ENCODE results near the gene CENPN.

Gene CENPN

DNA sequence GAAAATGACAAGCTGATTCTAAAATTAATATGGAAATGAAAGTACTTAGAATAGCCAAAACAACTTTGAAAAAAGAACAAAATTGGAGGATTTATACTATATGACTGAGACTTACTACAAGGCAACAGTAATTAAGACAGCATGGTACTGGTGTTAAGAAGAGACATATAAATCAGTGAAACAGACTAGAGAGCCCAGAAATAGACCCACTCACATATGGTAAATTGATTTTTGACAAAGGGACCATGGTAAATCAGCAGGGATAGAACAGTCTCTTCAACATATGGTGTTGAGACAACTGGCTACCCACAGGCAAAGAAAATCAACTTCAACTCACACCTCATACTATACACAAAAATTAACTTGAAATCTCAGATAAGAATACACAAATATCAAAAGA, 13.2 kb upstream of the CENPN start:
- no peak for DNase-seq (ENCODE audit: low spot score)
- TF ChIP-seq, protein P1, sequence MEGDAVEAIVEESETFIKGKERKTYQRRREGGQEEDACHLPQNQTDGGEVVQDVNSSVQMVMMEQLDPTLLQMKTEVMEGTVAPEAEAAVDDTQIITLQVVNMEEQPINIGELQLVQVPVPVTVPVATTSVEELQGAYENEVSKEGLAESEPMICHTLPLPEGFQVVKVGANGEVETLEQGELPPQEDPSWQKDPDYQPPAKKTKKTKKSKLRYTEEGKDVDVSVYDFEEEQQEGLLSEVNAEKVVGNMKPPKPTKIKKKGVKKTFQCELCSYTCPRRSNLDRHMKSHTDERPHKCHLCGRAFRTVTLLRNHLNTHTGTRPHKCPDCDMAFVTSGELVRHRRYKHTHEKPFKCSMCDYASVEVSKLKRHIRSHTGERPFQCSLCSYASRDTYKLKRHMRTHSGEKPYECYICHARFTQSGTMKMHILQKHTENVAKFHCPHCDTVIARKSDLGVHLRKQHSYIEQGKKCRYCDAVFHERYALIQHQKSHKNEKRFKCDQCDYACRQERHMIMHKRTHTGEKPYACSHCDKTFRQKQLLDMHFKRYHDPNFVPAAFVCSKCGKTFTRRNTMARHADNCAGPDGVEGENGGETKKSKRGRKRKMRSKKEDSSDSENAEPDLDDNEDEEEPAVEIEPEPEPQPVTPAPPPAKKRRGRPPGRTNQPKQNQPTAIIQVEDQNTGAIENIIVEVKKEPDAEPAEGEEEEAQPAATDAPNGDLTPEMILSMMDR (IDR thresholded peaks at IDR 0.05; ENCODE audit: borderline replicate concordance, control extremely low read depth, extremely low read depth, insufficient read depth, missing control alignments) = no peak
- in situ Hi-C loops (cut with MboI; ENCODE audit: low sequenced_read_pairs, unreplicated experiment) = no loop called here

DNA sequence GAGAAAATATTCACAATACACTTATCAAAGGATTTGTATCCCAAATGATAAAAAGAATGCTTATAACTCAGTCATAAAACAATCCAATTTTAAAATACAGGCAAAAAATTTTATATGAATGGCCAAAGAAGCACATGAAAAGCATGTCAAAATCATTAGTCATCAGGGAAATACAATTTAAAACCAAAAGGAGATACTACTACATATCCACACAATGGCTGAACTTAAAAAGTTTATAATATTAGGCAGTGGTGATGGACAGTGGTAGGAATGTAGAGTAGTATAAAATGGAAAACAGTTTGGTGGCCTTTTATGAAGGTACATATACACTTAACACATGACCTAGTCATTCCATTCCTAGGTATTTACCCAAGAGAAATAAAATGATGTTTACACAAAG, 12.6 kb upstream of the CENPN start:
- in situ Hi-C loops (cut with MboI; ENCODE audit: low sequenced_read_pairs, unreplicated experiment) = no loop called here

DNA sequence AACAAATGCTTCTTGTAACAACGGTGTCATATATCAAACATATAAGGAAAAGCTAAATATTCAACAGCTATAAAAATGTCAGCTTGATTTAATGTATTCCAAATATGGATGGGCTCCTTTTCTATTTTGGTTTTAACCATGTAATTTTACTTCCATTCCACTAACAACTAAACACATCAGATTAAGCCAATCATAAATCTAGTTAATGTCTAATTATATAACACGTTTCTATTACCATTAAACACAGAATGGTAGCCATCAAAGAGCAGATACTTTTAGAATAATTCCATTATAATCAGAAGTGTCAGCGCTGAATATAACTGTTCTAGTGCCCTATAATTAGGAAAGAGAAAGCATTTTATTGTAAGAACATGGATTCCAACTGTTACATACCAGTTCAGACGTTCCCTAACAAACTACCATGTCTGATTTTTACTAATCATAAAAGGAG, 10.3 kb upstream of the CENPN start:
- TF ChIP-seq, protein P1 (IDR thresholded peaks at IDR 0.05; ENCODE audit: borderline replicate concordance, control extremely low read depth, extremely low read depth, insufficient read depth, missing control alignments) = no peak
- in situ Hi-C loops (cut with MboI; ENCODE audit: low sequenced_read_pairs, unreplicated experiment) = no loop called here
- no peak for DNase-seq (ENCODE audit: low spot score)

More for the DNA sequence above, 12.6 kb upstream of the CENPN start:
- TF ChIP-seq, protein P1 (IDR thresholded peaks at IDR 0.05; ENCODE audit: borderline replicate concordance, control extremely low read depth, extremely low read depth, insufficient read depth, missing control alignments) = no peak
- DNase-seq (ENCODE audit: low spot score) = no peak

DNA sequence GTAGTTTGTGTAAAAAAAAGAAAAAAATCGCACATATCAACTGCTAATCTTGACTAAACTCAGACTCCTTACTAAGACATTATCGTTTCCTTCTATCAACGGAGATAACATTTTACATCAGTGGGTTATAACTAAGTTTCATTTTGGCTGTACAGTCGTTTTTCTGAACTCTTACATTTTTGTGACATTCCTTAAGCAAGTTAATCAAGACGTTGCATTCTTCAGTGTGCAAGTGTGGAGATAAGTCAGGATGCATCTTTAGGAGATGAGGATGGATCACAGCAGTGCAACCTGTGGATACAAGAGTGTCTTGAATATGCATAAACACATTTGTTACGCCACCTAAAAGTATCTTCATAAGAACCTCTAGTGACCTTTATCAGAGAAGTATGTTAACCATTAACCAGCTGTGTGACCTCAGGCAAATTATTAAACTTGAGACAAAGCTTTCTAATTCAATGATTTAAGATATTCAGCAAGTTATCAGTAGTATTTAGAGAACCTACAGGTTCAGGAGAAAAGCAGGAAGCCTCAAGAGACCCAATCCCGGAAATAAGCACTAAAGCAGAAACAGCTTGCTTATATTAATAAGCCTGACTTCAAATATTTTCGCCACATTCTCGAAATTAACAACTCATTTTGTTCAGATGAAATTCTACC, 9.7 kb upstream of the CENPN start:
- TF ChIP-seq, protein P1 (IDR thresholded peaks at IDR 0.05; ENCODE audit: borderline replicate concordance, control extremely low read depth, extremely low read depth, insufficient read depth, missing control alignments) = no peak
- peak; percentile 25 for DNase-seq (ENCODE audit: low spot score)
- in situ Hi-C loops (cut with MboI; ENCODE audit: low sequenced_read_pairs, unreplicated experiment) = no loop called here

DNA sequence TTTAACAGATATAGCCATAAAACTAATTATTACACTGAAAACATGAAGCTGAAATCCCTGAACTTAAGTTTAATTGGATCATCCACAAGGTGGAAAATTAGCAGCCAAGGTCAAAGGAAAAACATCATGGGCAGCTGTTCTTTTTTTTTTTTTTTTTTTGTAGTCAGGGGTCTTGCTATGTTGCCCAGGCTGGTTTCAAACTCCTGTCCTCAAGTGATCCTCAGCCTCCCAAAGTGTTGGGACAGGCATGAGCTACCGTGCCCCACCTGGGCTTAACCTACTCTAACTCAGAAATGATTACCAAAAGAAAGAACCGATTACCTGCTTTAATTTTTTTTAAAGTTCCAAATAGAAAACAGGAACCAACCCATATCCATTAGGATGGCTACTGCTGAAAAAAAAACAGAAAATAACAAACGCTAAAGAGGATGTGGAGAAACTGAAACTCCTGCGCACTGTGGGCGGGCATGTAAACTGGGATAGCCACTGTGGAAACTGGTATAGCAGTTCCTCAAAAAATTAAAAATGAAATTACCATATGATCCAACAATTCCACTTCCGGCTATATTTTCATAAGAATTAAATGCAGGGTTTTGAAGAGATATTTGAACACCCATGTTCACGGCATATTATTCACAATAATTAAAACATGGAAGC, 8.9 kb upstream of the CENPN start:
- in situ Hi-C loops (cut with MboI; ENCODE audit: low sequenced_read_pairs, unreplicated experiment) = no loop called here
- no peak for DNase-seq (ENCODE audit: low spot score)

DNA sequence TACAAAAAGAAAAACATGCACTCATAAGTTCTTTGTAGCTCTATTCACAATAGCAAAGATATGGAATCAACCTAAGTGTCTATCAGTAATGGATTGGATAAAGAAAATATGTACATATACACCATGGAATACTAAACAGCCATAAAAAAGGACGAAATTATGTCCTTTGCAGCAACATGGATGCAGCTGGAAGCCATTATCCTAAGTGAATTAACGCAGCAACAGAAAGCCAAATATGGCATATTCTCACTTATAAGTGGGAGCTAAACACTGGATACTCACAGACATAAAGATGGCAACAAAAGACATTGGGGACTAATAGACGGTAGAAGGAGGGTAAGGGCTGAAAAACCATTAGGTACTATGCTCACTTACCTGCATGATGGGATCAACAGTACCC, 6.1 kb upstream of the CENPN start:
- no peak for DNase-seq (ENCODE audit: low spot score)
- in situ Hi-C loops (cut with MboI; ENCODE audit: low sequenced_read_pairs, unreplicated experiment) = no loop called here
- TF ChIP-seq, protein P1 (IDR thresholded peaks at IDR 0.05; ENCODE audit: borderline replicate concordance, control extremely low read depth, extremely low read depth, insufficient read depth, missing control alignments) = no peak

More for the DNA sequence above, 8.9 kb upstream of the CENPN start:
- TF ChIP-seq, protein P1 (IDR thresholded peaks at IDR 0.05; ENCODE audit: borderline replicate concordance, control extremely low read depth, extremely low read depth, insufficient read depth, missing control alignments) = no peak
